Brain microvascular endothelial cell (primary cell): ENCODE results near the gene ALK.

Experiments used
- DNase-seq: peaks from one replicate; pipeline ENCODE4 v3.0.0-alpha.2; 2020
- H3K27ac ChIP-seq: fragments of 250-450 bp; sonication (Bioruptor Pico); 2 replicates; pipeline ENCODE4 v1.5.1; 2020; ENCODE audit warnings: mild to moderate bottlenecking, moderate library complexity
- H3K27me3 ChIP-seq: fragments of 250-450 bp; sonication (Bioruptor Pico); replicated peaks from 2 replicates; pipeline ENCODE4 v1.5.1; 2020; ENCODE audit warnings: mild to moderate bottlenecking
- H3K36me3 ChIP-seq: fragments of 250-450 bp; sonication (Bioruptor Pico); replicated peaks from 2 replicates; pipeline ENCODE4 v1.5.1; 2020; ENCODE audit warnings: mild to moderate bottlenecking
- H3K4me3 ChIP-seq: 2 replicates; pipeline ENCODE4 v1.5.1; 2011; ENCODE audit warnings: low read depth, mild to moderate bottlenecking, control low read depth, low read length, moderate library complexity
- CTCF ChIP-seq: IDR thresholded peaks from 2 replicates; pipeline ENCODE4 v1.5.1; 2011; ENCODE audit warnings: low read depth, mild to moderate bottlenecking, moderate library complexity, low read length, control low read depth, inconsistent platforms; ENCODE audit errors: missing control alignments
- in situ Hi-C: cut with HindIII; loops from 2 replicates; pipeline ENCODE4 v1.10.0; 2017; ENCODE audit warnings: low sequenced_read_pairs, low pct_ligation_motif_present

ALK gene

GRCh38 chr2:29193111-29193510 is 728.3 kb downstream of the ALK start:
- TF ChIP-seq CTCF, result no peak

GRCh38 chr2:29192526-29192925 is 728.9 kb downstream of the ALK start:
- DNase-seq, result no peak
- no peak overlapping the region for H3K27ac ChIP-seq
- no peaks in the 10 kb centered on the region for H3K27me3 ChIP-seq
- no peak overlapping the region for H3K4me3 ChIP-seq
- no peak for TF ChIP-seq CTCF
- H3K36me3 ChIP-seq, result no peaks in the 10 kb centered on the region
- in situ Hi-C loops, result no loop called here

More at GRCh38 chr2:29193111-29193510, 728.3 kb downstream of the ALK start:
- Histone ChIP-seq H3K4me3 (no peak overlapping the region), H3K27me3 (no peaks in the 10 kb centered on the region), H3K36me3 (no peaks in the 10 kb centered on the region), H3K27ac (no peak overlapping the region)
- in situ Hi-C loops, result no loop called here
- no peak for DNase-seq

- no peak for DNase-seq
- Histone ChIP-seq H3K27me3 (no peaks in the 10 kb centered on the region), H3K27ac (no peak overlapping the region), H3K36me3 (no peaks in the 10 kb centered on the region), H3K4me3 (no peak overlapping the region)
- in situ Hi-C loops, result no loop called here
- TF ChIP-seq CTCF, result no peak
These were observed 729.6 kb downstream of the ALK start for GRCh38 chr2:29191817-29192216.

GRCh38 chr2:29189052-29189451 is 732.3 kb downstream of the ALK start:
- Histone ChIP-seq H3K27ac (no peak overlapping the region), H3K4me3 (no peak overlapping the region), H3K36me3 (no peaks in the 10 kb centered on the region), H3K27me3 (no peaks in the 10 kb centered on the region)
- in situ Hi-C loops, result no loop called here
- no peak for TF ChIP-seq CTCF
- no peak for DNase-seq

- no peak for TF ChIP-seq CTCF
- in situ Hi-C loops, result no loop called here
- no peak for DNase-seq
These were observed 733.5 kb downstream of the ALK start for GRCh38 chr2:29187926-29188325.

GRCh38 chr2:29186817-29187216 is 734.6 kb downstream of the ALK start:
- no peak for DNase-seq
- Histone ChIP-seq H3K27me3 (no peaks in the 10 kb centered on the region), H3K27ac (no peak overlapping the region), H3K4me3 (no peak overlapping the region), H3K36me3 (no peaks in the 10 kb centered on the region)
- in situ Hi-C loops, result no loop called here
- no peak for TF ChIP-seq CTCF

More at GRCh38 chr2:29187926-29188325, 733.5 kb downstream of the ALK start:
- no peak overlapping the region for H3K27ac ChIP-seq
- no peaks in the 10 kb centered on the region for H3K27me3 ChIP-seq
- no peak overlapping the region for H3K4me3 ChIP-seq
- H3K36me3 ChIP-seq, result no peaks in the 10 kb centered on the region
